Stimulated activated CD4-positive, alpha-beta T cell treated with anti-CD3 and anti-CD28 coated beads, Interleukin-4, amount 100 ng/mL, for 48 hours (primary cell): ENCODE measurements around the gene AVL9.
A peak's percentile ranks its signal among the peaks of the same experiment; 100 is the strongest.
"Not testable (repeated sequence)": the region's sequence is repeated elsewhere in the genome, so short reads cannot be mapped to it uniquely, and the experiment has no call there.

Experiments used
- DNase-seq, 2 donors: peaks; one replicate each; pipeline ENCODE4 v3.0.0-alpha.2; 2020; ENCODE audit warnings: low read depth in 2 of 2

AVL9 gene

GRCh38 chr7:32587411-32587948 lies 92.2 kb downstream of the AVL9 start:
- DNase-seq, result no peak

DNA sequence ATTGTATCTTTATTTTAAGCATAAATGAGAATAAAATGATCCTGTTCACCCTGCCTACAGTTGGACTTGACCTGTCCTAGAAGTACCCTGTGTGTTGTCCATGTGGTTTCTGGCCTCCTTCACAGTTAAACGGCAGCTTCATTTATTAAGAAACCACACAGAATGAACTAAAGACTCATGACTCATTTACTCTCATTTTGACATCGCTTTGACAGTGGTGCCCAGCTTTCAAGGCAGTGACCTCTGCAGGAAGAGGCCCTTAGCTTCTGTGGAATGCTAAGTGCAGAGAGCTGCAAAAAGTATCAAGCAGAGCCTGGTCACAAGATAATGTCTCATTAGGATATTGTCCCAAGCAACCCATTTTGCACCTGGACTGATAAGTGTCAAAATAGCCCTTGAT lies 93.4 kb downstream of the AVL9 start:
- no peak for DNase-seq

DNA sequence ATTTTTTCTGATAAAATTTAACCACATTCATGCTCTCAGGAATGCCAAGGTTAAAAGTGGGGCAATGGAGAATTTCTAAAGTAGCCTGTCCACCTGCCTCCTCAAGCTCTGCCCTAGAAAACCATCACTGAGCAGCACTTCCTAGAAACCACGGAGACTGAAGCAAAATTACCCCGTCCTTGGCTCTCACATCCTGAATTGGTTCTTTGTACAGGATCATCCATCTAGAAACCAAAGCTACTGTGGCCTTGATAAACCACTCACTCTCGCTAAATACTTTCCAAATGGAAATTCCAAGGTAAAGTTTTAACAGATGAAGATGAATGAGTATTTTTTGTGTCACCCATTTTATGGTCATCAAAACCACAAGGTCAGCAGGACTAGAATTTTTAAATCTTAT lies 96.6 kb downstream of the AVL9 start:
- DNase-seq, result no peak

DNA sequence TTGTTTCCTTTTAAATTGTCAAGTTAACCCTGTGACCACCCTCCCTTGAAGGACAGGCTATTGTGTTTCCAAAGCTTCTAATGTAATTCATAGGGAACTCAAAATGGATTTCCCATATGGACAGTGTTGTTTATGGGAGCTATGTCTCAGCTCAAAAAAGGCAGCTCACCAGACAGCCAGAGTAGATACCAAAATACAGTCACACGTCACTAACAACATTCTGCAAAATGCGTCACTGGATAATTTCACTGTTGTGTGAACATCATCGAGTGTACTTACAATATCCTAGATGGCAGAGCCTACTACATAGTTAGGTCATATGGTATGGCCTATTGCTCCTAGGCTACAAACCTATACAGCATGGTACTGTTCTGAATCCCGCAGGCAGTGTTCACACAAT lies 97.4 kb downstream of the AVL9 start:
- DNase-seq, result no peak

GRCh38 chr7:32594965-32595490 lies 99.7 kb downstream of the AVL9 start:
- no peak for DNase-seq

- DNase-seq, result not testable (repeated sequence)
Observed at GRCh38 chr7:32601196-32601595, 105.9 kb downstream of the AVL9 start.

DNA sequence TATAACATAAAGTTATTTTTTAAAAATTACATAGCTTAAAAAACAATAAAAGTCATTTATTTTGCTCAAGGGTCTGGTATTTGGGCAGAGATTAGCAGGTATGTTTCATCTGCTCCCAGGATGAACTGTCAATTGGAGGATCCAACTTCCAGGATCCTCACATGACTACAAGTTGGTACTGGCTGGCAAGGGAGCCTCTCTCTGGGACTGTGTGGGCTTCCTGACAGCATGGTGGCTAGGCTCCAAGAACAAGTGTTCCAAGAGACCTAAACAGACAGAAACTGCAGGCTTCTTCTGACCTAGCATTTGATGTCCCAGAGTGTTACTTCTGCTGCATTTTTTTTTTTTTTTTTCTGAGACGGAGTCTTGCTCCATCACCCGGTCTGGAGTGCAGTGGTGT lies 107.2 kb downstream of the AVL9 start:
- no peak for DNase-seq

DNA sequence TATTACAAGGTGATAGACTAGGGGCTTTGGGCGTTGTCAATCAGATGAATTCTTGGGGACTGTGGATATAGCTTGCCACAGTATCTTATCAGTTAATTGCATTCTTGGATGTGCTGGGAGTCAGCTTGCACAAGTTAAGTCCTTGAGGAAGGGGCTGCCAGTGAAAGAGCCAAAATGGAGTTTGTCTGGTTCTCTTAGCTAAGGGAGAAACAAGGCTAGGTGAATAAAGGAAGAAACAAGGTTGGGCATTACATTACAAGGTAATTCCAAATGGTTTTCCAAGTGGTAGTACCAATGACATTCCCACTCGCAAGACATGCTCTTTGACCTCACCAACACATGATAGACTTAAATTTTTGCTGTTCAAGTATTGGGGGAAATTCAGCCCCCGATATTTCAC lies 108.2 kb downstream of the AVL9 start:
- DNase-seq, result not testable (repeated sequence)

- not testable (repeated sequence) for DNase-seq
Observed at GRCh38 chr7:32604047-32604446, 108.8 kb downstream of the AVL9 start.

DNA sequence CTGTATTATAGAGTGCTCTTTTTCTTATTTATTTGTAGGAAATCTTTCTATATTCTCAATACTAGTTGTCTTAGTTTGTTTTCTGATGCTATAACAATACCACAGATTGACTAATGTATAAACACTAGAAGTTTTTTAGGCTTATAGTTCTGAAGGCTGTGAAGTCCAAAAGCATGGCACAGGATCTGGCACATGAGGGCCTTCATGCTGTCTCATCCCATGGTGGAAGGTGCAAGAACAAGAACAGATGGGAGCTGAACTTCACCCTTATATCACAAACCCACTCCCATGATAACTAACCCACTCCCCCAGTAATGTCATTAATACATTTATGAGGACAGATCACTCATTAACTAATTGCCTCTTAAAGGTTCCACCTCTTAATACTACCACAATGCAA lies 109.7 kb downstream of the AVL9 start:
- no peak for DNase-seq

DNA sequence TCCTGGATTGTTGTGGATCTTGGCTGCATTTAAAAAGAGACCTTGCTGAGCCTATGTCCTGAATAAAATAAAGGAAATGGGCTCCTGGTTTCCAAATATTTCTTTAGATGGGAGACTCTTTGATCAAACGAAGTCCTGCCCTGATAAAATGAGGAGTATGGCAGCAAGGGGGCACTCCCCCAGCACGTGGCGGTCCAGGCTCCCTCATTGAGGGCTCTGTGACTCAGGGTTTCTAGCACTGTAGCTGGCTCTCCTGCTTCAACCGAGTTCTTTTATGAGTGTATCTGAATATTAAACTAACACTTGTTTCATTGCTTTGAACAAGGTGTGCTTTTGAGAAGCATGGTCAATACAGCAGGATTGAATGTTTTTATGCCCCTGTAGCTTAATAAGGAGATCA lies 114.2 kb downstream of the AVL9 start:
- DNase-seq, result no peak

- DNase-seq, result no peak
Observed at GRCh38 chr7:32611201-32612099, 116.2 kb downstream of the AVL9 start.

DNA sequence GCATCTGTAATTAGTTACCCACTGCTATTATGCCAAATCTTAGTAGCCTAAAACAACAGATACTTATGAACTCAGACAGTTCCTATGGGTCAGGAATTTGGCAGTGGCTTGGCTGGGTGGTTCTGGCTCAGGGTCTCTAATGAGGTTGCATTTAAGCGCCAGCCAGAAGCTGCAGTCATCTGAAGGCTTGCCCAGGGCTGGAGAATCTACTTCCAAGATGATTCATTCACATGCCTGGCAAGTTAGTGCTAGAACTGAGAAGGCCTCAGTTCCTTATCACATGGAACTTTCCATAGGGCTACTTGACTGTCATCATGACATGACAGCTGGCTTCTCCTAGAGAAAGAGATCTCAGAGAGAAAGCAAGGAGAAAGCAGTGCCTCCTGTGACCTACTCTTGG lies 121.3 kb downstream of the AVL9 start:
- DNase-seq, result no peak

DNA sequence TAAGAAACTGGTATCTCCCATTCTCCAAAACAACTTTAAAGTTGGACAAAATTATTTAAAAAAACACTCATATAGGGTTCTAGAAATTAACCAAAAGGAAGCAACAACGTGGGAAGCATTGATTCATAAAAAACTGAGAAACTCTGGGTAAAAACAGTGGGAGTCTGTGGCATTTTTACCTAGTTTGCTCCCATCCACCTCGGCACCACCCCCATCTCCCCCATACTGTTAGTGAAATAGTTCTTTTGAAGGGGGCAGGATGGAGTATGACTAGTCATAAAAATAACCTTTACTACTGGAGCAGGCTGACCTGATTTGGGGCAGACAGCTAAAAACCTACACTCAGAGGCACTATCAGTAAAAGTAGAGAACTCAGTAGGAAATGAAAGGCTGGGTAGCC lies 123.2 kb downstream of the AVL9 start:
- DNase-seq, result peak in 1 of 2 donors; percentile 17

DNA sequence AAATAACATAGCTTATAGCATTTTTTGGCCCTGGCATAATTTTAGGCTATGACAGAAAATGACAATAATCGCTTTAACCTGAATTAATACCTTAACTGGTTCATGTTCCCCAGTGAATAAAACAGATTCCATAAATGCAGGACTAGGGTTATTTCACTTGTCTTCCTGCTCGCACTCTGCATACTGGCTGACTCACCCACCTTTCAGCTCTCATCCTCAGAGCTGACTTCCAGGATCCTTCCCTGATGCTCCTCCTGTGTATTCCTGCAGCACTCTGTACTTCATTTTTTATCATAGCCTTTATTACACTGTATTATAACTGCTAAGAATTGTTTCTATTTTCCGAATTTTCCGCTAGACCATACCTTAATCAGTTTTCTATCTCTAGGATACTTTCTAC lies 123.7 kb downstream of the AVL9 start:
- DNase-seq, result no peak

DNA sequence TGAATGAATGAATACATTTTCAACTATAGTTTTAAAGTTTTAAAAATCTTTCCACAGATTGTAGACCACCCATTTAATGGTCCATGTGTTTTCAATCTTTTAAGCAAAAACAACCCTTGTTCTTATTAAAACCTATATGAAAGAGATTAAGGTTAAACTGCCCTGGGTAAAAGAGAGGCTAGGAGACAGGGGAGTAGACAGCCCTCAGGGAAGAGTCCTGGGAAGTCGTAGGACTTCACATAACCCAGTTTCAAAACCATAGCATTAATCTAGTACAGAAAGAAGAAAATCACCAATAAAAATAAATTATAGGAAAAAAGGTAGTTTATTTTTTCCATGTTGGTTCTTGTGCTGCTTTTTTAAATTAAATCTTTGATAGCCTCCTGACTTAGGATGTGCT lies 124.1 kb downstream of the AVL9 start:
- not testable (repeated sequence) for DNase-seq

- no peak for DNase-seq
Observed at GRCh38 chr7:32631021-32631420, 135.7 kb downstream of the AVL9 start.

- DNase-seq, result not testable (repeated sequence)
Observed at GRCh38 chr7:32631590-32632497, 136.6 kb downstream of the AVL9 start.

DNA sequence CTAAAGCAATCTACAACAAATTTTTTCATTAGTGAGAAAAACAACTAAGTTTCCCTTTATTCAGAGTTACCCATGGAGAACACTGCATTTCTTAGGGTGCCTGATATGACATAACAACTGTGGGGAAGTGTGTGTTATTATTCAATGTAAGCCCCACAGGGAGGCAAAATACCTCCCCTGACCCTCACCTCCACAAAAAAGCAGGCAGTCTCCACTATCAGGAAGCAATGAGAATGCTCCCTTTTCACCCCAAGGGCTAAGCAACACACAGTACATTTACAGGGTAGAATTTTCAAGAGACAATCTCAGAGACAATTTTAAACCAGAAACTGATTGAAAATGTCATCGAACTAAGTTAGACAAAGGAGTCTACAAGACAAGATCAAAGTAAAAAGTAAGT lies 138.2 kb downstream of the AVL9 start:
- not testable (repeated sequence) for DNase-seq

DNA sequence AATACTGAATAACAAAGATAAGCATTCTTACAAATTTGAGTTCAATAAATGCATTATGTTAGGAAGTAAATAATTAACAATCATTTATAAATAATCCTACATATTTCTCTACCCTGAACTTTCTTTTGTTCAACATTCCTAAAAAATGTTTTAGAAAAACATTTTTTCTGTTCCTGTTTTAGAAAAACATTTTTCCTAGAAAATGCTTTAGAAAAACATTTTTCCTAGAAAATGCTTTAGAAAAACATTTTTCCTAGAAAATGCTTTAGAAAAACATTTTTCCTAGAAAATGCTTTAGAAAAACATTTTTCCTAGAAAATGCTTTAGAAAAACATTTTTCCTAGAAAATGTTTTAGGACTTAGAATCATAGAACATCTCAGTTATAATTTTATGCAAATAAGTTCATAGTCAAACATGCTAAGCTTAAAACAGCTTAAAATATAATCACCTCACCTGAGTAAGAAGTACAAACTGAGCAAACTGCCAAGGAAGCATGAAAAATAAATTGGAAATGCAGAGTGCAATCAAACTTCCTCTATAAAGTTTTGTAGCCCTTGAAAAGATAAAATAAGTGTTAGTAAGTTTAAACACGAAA lies 139.6 kb downstream of the AVL9 start:
- not testable (repeated sequence) for DNase-seq

- not testable (repeated sequence) for DNase-seq
Observed at GRCh38 chr7:32636725-32637462, 141.6 kb downstream of the AVL9 start.
